GM21381 (cell line): ENCODE data around the gene ARHGDIB.

ENCODE experiments used
- ATAC-seq: cut with Tn5 transposase; IDR thresholded peaks from one replicate; pipeline ENCODE4 v1.9.1; 2021; ENCODE audit warnings: mild to moderate bottlenecking, moderate library complexity; ENCODE audit not compliant: unreplicated experiment

Gene ARHGDIB

DNA sequence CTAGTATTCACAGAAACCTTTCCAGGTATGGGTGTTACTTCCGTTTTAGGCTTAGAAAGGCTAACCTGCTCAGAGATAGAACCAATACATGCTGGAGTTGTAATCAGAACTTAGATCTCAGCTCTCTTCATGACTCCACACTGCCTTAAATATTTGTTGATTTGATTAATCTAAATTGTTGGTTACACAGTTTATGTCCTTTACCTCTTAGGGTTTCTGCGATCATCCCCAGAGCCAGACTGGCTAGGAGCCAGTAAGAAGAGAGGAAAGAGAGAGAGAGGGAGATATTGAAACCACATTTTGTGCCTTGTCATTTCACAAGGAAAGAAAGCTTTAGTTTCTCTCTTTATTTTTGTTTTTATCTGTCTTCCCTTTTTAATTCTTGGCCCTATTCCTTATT is 58.9 kb downstream of the ARHGDIB start:
- ATAC-seq = no peak

DNA sequence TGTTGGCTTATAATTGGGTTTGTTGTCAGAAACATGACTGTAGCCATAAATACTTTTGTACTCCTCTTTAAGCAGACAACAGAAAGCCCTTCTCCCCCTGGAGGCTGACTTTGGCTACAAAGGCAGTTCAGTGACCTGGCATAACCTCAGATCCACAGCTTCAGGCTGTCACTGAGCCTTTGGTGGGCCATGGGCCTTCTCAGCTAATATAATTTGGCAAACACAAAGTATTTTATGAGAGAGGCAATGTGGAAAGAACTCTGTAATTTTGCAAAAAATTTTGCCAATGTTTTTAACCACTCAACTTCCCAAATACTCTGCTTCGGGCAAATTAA is 60.2 kb downstream of the ARHGDIB start:
- no peak for ATAC-seq

DNA sequence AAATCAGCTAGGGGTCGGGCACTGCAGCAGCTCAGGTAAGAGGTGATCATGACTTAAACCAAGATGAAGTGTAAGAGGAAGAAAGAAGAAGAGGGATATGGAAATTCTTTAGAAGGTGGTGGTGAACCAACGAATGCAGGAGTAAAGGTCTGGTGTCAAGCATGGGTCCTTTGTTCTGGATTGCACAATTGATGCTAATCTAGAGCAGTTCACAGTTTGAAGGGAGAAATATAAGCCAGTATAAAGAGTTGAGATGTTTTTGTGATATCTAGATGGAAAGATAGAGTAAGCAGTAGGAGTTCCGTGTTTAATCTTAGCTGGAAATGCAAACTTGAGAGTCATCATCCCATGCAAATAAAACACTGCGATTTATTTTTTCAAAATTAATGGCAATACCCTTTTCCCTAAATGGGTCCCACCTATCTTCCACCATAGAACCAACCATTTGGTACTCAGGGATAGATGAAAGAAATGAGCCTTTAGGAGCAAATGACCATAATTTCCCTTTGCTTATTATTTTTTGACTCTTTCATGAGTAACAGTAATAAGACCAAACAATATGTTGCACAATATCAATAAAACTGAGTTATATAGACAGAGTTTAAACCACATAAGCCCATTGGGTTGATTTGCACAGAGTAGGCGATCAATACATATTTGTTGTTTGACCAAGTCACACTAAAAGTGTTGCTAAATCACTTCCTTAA is 60.7 kb downstream of the ARHGDIB start:
- ATAC-seq = no peak

DNA sequence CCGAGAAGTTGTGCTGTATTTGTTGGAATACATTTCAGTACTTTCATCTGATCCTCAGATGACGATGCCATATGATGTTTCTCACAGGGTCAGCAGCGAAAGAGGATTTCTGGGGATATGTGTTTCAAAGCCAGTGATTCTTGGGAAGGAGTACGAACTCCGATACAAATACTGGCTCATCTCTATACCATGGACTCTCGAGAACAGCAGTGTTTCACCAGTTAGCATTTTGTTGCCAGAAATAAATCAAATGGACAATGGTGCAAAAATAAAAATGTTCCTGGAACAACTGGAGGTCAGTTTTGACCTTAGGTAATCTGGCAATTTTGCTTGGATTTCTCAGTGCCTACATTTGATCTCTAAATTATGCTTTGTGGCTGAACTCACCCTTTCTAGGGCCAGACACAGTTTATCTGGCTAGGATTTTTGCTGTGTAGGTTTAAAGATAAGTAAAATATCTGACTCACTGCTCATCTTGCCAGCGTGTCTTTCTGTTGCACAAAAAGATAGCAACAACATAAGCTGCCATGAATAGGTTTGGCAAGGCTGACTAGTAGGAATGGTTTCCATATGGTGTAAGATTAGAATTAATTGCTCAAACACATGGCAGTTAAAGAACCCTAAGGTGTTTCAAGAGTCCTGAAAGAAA is 64.8 kb downstream of the ARHGDIB start:
- no peak for ATAC-seq

DNA sequence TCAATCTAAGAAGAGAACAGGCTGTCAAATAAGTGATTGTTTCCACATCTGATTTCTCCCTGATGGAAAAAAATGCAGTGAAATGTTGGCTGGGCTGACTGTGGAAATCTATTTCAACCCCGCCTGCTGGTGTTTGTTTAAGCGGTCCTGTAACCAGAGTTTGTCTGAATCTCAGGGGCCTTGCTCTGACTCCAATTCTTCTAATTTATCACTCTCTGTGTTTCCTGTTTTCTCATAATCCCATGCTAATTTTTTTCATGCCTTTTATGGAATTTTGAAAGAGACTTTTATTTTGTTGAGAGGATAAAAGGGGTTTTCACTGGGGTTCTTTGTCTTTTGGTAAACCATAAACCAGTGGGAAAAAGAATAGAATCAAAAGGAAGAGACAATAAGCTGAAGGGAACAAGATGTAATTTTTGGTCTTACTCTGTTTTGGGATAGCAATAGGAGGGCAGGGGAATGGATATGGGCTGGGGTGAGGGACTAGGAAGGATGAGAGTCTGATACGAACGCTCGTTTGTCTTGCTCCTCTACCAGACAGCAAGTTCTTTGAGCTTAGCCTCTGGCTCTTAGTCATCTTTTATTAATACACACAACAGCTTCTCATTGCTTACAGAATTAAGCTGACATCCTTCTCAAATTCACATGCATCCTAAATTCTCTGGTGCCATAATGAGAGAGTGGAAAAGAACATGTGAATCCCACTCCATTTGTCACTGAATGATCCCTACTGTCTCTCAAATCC is 67.7 kb downstream of the ARHGDIB start:
- ATAC-seq = no peak

DNA sequence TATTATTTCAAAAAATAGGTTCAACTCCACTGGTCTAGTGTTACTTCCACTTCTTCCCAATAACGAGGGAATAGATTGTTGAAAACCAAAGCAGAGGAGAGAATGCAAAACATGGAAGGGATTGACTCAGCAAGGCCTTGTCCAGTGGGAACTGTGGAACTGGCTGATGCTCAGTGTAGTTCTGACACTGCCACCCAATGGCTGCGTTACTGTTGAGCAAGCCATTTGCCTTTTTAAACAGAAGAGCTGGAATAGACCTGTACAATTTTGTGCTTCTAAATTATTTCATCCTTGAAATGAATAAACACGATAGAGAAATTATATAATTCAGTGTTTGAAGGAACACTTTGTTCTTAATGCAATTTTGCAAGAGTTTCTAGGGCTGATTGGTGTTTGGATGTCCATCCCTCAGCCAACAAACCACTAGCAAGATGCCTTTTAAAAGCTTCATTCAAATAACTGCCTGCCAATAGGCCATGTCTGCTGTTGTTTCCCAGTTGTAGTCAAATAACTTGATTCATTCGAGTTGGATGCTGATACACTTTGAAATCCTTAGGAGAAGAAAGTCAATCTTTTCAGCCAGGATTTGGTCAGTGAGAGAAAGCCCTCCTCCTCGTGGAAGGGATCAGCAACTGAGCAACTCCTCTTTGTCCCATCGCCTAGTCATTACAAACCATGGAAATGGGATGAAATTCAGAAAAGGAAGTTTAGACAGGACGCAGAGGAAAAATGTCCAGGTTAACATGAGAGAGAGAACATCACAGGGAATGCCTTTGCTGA is 68.5 kb downstream of the ARHGDIB start:
- no peak for ATAC-seq
